Measurements from ENCODE around the gene RABGAP1L.

The RABGAP1L gene

DNA sequence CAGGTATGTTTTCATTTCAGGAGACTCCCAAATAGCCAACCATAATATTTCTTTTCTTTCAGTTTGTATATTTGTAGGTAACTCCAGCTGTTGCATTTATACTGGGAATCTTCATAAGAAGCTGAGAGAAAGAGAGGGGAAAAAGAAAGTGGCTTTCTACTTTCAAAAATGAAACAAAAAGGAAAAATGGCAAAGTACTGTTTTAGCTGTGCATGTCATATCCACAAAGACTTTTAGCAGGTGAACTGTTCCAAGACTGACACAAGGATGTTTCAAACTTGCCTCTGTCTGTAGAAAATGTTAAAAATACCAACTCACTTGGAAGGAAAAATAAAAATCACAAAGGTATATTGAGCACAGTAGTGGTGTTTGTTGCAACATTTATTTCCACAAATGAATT, 798.5 kb downstream of the RABGAP1L start:
- TF ChIP-seq, protein P1, sequence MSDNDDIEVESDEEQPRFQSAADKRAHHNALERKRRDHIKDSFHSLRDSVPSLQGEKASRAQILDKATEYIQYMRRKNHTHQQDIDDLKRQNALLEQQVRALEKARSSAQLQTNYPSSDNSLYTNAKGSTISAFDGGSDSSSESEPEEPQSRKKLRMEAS (IDR thresholded peaks at IDR 0.05; ENCODE audit: low read depth, low read length): no peak
- TF ChIP-seq POLR2A (IDR thresholded peaks at IDR 0.05; ENCODE audit: extremely low read depth, insufficient read length) (no peak), MYC (IDR thresholded peaks at IDR 0.05; ENCODE audit: low read depth, low read length) (no peak)
- TF ChIP-seq, protein P2, sequence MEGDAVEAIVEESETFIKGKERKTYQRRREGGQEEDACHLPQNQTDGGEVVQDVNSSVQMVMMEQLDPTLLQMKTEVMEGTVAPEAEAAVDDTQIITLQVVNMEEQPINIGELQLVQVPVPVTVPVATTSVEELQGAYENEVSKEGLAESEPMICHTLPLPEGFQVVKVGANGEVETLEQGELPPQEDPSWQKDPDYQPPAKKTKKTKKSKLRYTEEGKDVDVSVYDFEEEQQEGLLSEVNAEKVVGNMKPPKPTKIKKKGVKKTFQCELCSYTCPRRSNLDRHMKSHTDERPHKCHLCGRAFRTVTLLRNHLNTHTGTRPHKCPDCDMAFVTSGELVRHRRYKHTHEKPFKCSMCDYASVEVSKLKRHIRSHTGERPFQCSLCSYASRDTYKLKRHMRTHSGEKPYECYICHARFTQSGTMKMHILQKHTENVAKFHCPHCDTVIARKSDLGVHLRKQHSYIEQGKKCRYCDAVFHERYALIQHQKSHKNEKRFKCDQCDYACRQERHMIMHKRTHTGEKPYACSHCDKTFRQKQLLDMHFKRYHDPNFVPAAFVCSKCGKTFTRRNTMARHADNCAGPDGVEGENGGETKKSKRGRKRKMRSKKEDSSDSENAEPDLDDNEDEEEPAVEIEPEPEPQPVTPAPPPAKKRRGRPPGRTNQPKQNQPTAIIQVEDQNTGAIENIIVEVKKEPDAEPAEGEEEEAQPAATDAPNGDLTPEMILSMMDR (IDR thresholded peaks at IDR 0.05; ENCODE audit: low read depth, low read length): no peak
- DNase-seq (ENCODE audit: low read depth): no peak
- H3K4me3 ChIP-seq (ENCODE audit: low read depth, low read length): no peak overlapping the region

DNA sequence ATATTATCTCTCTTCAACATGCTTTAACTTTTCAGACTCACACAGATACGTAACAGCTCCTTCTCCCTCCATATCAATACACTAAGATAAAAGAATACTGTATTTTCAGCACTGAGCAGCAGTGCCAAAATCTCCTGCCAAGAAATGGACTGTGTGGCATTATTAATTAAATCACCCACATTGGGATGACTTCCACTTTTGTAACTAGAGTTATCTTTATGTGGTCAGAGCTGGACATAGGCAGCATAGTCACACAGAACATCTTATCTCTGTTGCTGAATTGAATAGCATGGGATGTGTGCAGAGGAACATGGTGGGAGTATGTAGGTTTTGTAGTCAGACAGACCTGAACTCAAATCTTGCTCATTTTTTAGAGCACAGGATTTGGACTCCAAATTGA, 799.1 kb downstream of the RABGAP1L start:
- H3K4me3 ChIP-seq (ENCODE audit: low read depth, low read length): no peak overlapping the region
- TF ChIP-seq MYC (IDR thresholded peaks at IDR 0.05; ENCODE audit: low read depth, low read length): no peak
- TF ChIP-seq, protein P1 (IDR thresholded peaks at IDR 0.05; ENCODE audit: low read depth, low read length): no peak
- TF ChIP-seq, protein P2 (IDR thresholded peaks at IDR 0.05; ENCODE audit: low read depth, low read length): no peak
- no peak for TF ChIP-seq POLR2A (IDR thresholded peaks at IDR 0.05; ENCODE audit: extremely low read depth, insufficient read length)
- DNase-seq (ENCODE audit: low read depth): no peak

DNA sequence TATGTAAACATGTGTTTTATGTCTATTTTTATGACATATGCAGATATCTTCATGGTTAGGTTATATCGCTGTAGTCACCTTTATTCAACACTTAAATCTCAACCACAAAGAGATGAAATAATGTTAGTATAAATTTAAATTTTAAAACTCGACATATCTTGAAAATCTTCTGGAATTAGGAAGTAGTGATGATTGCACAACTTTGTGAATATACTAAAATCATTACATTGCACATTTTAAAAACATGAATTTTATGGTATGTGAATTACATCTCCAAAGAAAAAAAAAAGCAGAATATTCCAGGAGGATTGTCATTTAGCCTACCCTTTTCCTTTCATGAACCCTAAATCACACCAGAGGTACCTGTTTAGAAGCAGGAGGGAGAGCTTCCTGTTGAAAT, 801.0 kb downstream of the RABGAP1L start:
- no peak for DNase-seq (ENCODE audit: low read depth)
- no peak overlapping the region for H3K4me3 ChIP-seq (ENCODE audit: low read depth, low read length)
- TF ChIP-seq, protein P1 (IDR thresholded peaks at IDR 0.05; ENCODE audit: low read depth, low read length): no peak
- TF ChIP-seq POLR2A (IDR thresholded peaks at IDR 0.05; ENCODE audit: extremely low read depth, insufficient read length) (no peak), MYC (IDR thresholded peaks at IDR 0.05; ENCODE audit: low read depth, low read length) (no peak)
- TF ChIP-seq, protein P2 (IDR thresholded peaks at IDR 0.05; ENCODE audit: low read depth, low read length): no peak

DNA sequence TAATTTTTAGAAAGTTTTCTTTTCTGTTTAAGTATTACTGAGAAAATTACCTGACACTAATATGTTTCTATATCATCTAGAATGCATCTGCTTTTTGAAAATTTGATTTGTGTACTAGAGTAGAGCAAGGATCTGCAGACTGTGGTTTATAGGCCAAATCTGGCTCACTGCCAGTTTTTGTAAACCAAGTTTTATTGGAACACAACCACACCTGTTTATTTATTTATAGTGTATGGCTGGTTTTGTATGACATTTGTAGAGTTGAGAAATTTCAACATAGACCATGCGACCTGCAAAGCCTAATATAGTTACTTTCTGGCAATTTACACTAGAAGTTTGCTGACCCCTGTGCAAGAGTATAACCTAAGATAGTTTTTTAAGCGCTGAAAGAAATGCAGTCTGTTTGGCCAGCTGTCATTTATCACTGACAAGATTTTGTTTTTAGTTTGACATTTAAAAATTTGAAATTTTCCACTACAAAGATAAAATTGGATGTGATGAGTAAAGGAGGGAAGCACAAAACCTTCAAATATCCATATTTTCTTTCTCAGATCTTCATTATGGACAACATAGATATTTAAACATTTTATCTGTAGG, 804.3 kb downstream of the RABGAP1L start:
- TF ChIP-seq MYC (IDR thresholded peaks at IDR 0.05; ENCODE audit: low read depth, low read length) (no peak), POLR2A (IDR thresholded peaks at IDR 0.05; ENCODE audit: extremely low read depth, insufficient read length) (no peak)
- TF ChIP-seq, protein P2 (IDR thresholded peaks at IDR 0.05; ENCODE audit: low read depth, low read length): no peak
- TF ChIP-seq, protein P1 (IDR thresholded peaks at IDR 0.05; ENCODE audit: low read depth, low read length): no peak
- no peak for DNase-seq (ENCODE audit: low read depth)
- no peak overlapping the region for H3K4me3 ChIP-seq (ENCODE audit: low read depth, low read length)

DNA sequence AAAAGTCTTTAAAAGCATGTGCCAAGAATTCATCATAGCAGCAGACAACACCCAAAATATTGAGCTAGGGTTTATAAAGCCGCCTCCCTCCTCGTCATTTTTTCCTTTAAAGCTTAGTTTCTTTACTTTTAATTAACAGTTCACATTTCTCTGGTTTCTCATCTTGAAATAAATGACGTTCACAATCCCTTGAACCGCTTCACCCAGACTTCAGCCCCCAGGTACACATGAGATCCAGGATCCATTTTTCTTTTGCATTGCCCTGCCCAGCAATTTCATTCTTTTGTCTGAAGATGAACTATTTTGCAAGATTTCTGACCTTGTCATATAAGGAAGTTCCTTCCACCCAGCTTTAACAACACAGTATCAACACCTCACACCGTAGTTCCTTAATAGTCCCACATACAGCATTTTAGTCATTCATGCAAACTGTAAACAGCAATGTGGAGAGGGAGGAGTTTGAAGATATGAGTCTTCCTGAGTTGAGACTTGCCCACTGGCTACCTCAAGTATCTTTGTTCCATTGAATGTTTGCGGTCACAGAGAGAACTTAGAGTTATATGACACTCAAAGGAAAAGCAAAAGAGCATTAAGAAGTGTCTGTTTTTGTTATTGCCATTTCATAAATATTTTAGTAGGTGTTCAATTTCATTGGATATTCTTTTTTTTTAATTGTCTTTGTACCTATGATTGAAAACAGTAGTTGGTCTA, 805.1 kb downstream of the RABGAP1L start:
- H3K4me3 ChIP-seq (ENCODE audit: low read depth, low read length): no peak overlapping the region
- TF ChIP-seq, protein P1 (IDR thresholded peaks at IDR 0.05; ENCODE audit: low read depth, low read length): peak; percentile 56
- TF ChIP-seq, protein P2 (IDR thresholded peaks at IDR 0.05; ENCODE audit: low read depth, low read length): no peak
- peak; percentile 56 for TF ChIP-seq MYC (IDR thresholded peaks at IDR 0.05; ENCODE audit: low read depth, low read length)
- DNase-seq (ENCODE audit: low read depth): peak; percentile 91
